H9 (cell line): ENCODE measurements around the gene APRT. TPM values are rescaled to one million over a fixed set of nuclear protein-coding genes. Genes with fewer than 3 reads are reported as not detected.
A peak's percentile ranks its signal among the peaks of the same experiment; 100 is the strongest.

ENCODE experiments used
- DNase-seq: peaks from one replicate; pipeline ENCODE4 v3.0.0-alpha.2; 2017
- H2AFZ ChIP-seq: one replicate; pipeline ENCODE4 v1.6.1; 2013; ENCODE audit warnings: mild to moderate bottlenecking, low read length, control low read depth, moderate library complexity
- H2AK5ac ChIP-seq: 2 replicates; pipeline ENCODE4 v1.6.1; 2013; ENCODE audit warnings: low read length, control low read depth, mixed read lengths; ENCODE audit not compliant: insufficient read length
- H2BK120ac ChIP-seq: one replicate; pipeline ENCODE4 v1.6.1; 2013; ENCODE audit warnings: low read depth, mild to moderate bottlenecking, low read length, control low read depth, inconsistent platforms; ENCODE audit not compliant: poor library complexity, severe bottlenecking
- H2BK12ac ChIP-seq: 2 replicates; pipeline ENCODE4 v1.6.1; 2013; ENCODE audit warnings: low read length, control low read depth, mixed read lengths, low read depth; ENCODE audit not compliant: insufficient read length
- H2BK15ac ChIP-seq: 2 replicates; pipeline ENCODE4 v1.6.1; 2013; ENCODE audit warnings: low read depth, low read length, control low read depth
- H2BK20ac ChIP-seq: one replicate; pipeline ENCODE4 v1.6.1; 2013; ENCODE audit warnings: low read depth, mild to moderate bottlenecking, low read length, control low read depth, inconsistent platforms; ENCODE audit not compliant: poor library complexity, severe bottlenecking
- H2BK5ac ChIP-seq: 2 replicates; pipeline ENCODE4 v1.6.1; 2013; ENCODE audit warnings: low read length, control low read depth, mixed read lengths; ENCODE audit not compliant: insufficient read length
- H3K14ac ChIP-seq: 2 replicates; pipeline ENCODE4 v1.6.1; 2013; ENCODE audit warnings: low read length, control low read depth; ENCODE audit not compliant: insufficient read depth
- H3K18ac ChIP-seq: 2 replicates; pipeline ENCODE4 v1.6.1; 2013; ENCODE audit warnings: low read depth, mild to moderate bottlenecking, mixed read lengths, low read length, control low read depth; ENCODE audit not compliant: insufficient read length
- H3K23ac ChIP-seq: 2 replicates; pipeline ENCODE4 v1.6.1; 2013; ENCODE audit warnings: low read length, control low read depth, mixed read lengths, low read depth; ENCODE audit not compliant: insufficient read length
- H3K23me2 ChIP-seq: 2 replicates; pipeline ENCODE4 v1.6.1; 2013; ENCODE audit warnings: low read depth, mild to moderate bottlenecking, mixed read lengths, low read length, control low read depth; ENCODE audit not compliant: insufficient read length, poor library complexity, severe bottlenecking
- H3K27ac ChIP-seq: 2 replicates; pipeline ENCODE4 v1.5.1; 2013; ENCODE audit warnings: low read length, control low read depth, mixed read lengths, low read depth; ENCODE audit not compliant: insufficient read length
- H3K27me3 ChIP-seq: 2 replicates; pipeline ENCODE4 v1.6.1; 2013; ENCODE audit warnings: low read length, control low read depth, inconsistent platforms; ENCODE audit not compliant: insufficient read depth
- H3K4ac ChIP-seq: 2 replicates; pipeline ENCODE4 v1.6.1; 2013; ENCODE audit warnings: low read depth, mild to moderate bottlenecking, control low read depth, inconsistent platforms, low read length, moderate library complexity
- H3K4me1 ChIP-seq: 2 replicates; pipeline ENCODE4 v1.6.1; 2013; ENCODE audit warnings: low read length, control low read depth, inconsistent platforms; ENCODE audit not compliant: insufficient read depth
- H3K4me2 ChIP-seq: 2 replicates; pipeline ENCODE4 v1.6.1; 2013; ENCODE audit warnings: low read length, control low read depth, mixed read lengths; ENCODE audit not compliant: insufficient read length, insufficient read depth
- H3K56ac ChIP-seq: 2 replicates; pipeline ENCODE4 v1.6.1; 2013; ENCODE audit warnings: low read depth, mild to moderate bottlenecking, mixed read lengths, low read length, control low read depth; ENCODE audit not compliant: insufficient read length
- H3K79me1 ChIP-seq: 2 replicates; pipeline ENCODE4 v1.6.1; 2013; ENCODE audit warnings: low read depth, mild to moderate bottlenecking, moderate library complexity, low read length, control low read depth, inconsistent platforms; ENCODE audit not compliant: insufficient read depth, poor library complexity, severe bottlenecking
- H3K79me2 ChIP-seq: 2 replicates; pipeline ENCODE4 v1.6.1; 2013; ENCODE audit warnings: low read length, control low read depth, inconsistent platforms; ENCODE audit not compliant: insufficient read depth
- H3K9ac ChIP-seq: 2 replicates; pipeline ENCODE4 v1.6.1; 2013; ENCODE audit warnings: low read length, control low read depth, mixed read lengths; ENCODE audit not compliant: insufficient read length; ENCODE audit errors: extremely low read depth
- H3K9me3 ChIP-seq: one replicate; pipeline ENCODE4 v1.6.1; 2013; ENCODE audit warnings: low read depth, low read length, inconsistent platforms; ENCODE audit not compliant: control insufficient read depth
- H3T11ph ChIP-seq: one replicate; pipeline ENCODE4 v1.6.1; 2013; ENCODE audit warnings: mild to moderate bottlenecking, low read length, control low read depth, inconsistent platforms
- H4K20me1 ChIP-seq: one replicate; pipeline ENCODE4 v1.6.1; 2013; ENCODE audit not compliant: control insufficient read depth, insufficient read length, insufficient read depth
- H4K5ac ChIP-seq: 2 replicates; pipeline ENCODE4 v1.6.1; 2013; ENCODE audit warnings: low read depth, mild to moderate bottlenecking, mixed read lengths, low read length, control low read depth; ENCODE audit not compliant: insufficient read length
- H4K8ac ChIP-seq: replicated peaks from 2 replicates; pipeline ENCODE4 v1.6.1; 2013; ENCODE audit warnings: low read length, control low read depth, mixed read lengths, low read depth; ENCODE audit not compliant: insufficient read length
- H4K91ac ChIP-seq: 2 replicates; pipeline ENCODE4 v1.6.1; 2013; ENCODE audit warnings: low read depth, mild to moderate bottlenecking, moderate library complexity, mixed read lengths, low read length, control low read depth; ENCODE audit not compliant: insufficient read length
- H3K27ac Mint-ChIP-seq, 3 experiments: 2 replicates in 2 of 3; 3 replicates in 1 of 3; pipeline ENCODE4 v1.8.0; 2020 to 2021; ENCODE audit warnings: mixed read lengths in 3 of 3, mild to moderate bottlenecking in 1 of 3, moderate library complexity in 1 of 3
- H3K27me3 Mint-ChIP-seq: 2 replicates; pipeline ENCODE4 v1.8.0; 2021; ENCODE audit warnings: low read depth, mild to moderate bottlenecking, moderate library complexity, mixed read lengths
- H3K36me3 Mint-ChIP-seq, 3 experiments: 2 replicates in 2 of 3; 3 replicates in 1 of 3; pipeline ENCODE4 v1.8.0; 2020 to 2021; ENCODE audit warnings: low read depth in 3 of 3, mixed read lengths in 3 of 3; ENCODE audit not compliant: insufficient read depth in 1 of 3
- H3K4me1 Mint-ChIP-seq, 2 experiments: 2 replicates each; pipeline ENCODE4 v1.8.0; 2020; ENCODE audit warnings: mixed read lengths in 2 of 2
- H3K4me3 Mint-ChIP-seq, 2 experiments: 2 replicates in 1 of 2; 3 replicates in 1 of 2; pipeline ENCODE4 v1.8.0; 2020 to 2021; ENCODE audit warnings: mild to moderate bottlenecking in 2 of 2, mixed read lengths in 2 of 2, moderate library complexity in 1 of 2
- H3K9me3 Mint-ChIP-seq, 2 experiments: 2 replicates in 1 of 2; 3 replicates in 1 of 2; pipeline ENCODE4 v1.8.0; 2020; ENCODE audit warnings: mild to moderate bottlenecking in 2 of 2, mixed read lengths in 2 of 2, moderate library complexity in 1 of 2
- CTCF ChIP-seq: fragments of 200-600 bp; sonication (generic); conservative IDR thresholded peaks from 3 replicates; pipeline ENCODE4 v1.8.0; 2021; ENCODE audit warnings: antibody characterized with exemption, mild to moderate bottlenecking
- WGBS: extraction: QIAGEN DNeasy Blood & Tissue Kit; methylation state at CpG from one replicate; pipeline ENCODE4 v1.1.7; 2013; ENCODE audit warnings: missing lambda C conversion rate, low lambda C conversion rate, mixed read lengths; ENCODE audit not compliant: insufficient read length; ENCODE audit errors: extremely low coverage; 5-methylcytosine and 5-hydroxymethylcytosine counted together
- total RNA-seq: library from RNA; stranded (reverse); gene quantifications from 2 replicates; pipeline ENCODE4 v1.2.1, GENCODE V29; 2021

APRT gene
- total RNA-seq, 1 experiment from 2014 or later, result 246 TPM

GRCh38 chr16:88783391-88784073, 28.2 kb downstream of the APRT start:
- peaks cover 4% of the 10 kb centered on the region; the same call in 1 of the 2 replicates for H3K79me2 ChIP-seq
- H3K23ac ChIP-seq, result no peak overlapping the region
- no peak overlapping the region; the same call in 1 of the 2 replicates for H3K14ac ChIP-seq
- no peak overlapping the region for H2BK5ac ChIP-seq
- no peaks in the 10 kb centered on the region for H3K27me3 ChIP-seq
- no peak overlapping the region for H3K56ac ChIP-seq
- H3K4me2 ChIP-seq, result peak overlapping the region; percentile 28
- H3K79me1 ChIP-seq, result no peaks in the 10 kb centered on the region
- peak overlapping the region in 1 of 3 experiments; percentile 30; a peak in 2 of 7 replicates for H3K27ac Mint-ChIP-seq
- peaks cover 10% of the 10 kb centered on the region for H3K23me2 ChIP-seq
- H3K4me1 Mint-ChIP-seq, result peaks cover 20 to 21% of the 10 kb centered on the region in 2 experiments
- no peak overlapping the region for H3K4ac ChIP-seq
- no peak overlapping the region for H2BK120ac ChIP-seq
- no peaks in the 10 kb centered on the region for H3K9me3 ChIP-seq
- H2BK20ac ChIP-seq, result no peak overlapping the region
- H2BK12ac ChIP-seq, result no peak overlapping the region
- H2AFZ ChIP-seq, result no peak overlapping the region
- no peaks in the 10 kb centered on the region for H3K36me3 Mint-ChIP-seq
- no peaks in the 10 kb centered on the region for H3K4me1 ChIP-seq
- peaks cover 6% of the 10 kb centered on the region; the same call in 1 of the 2 replicates for H3K27me3 Mint-ChIP-seq
- no peak overlapping the region for H2BK15ac ChIP-seq
- TF ChIP-seq CTCF, result no peak
- H3K27ac ChIP-seq, result no peak overlapping the region
- no peak overlapping the region for H3T11ph ChIP-seq
- no peaks in the 10 kb centered on the region for H3K9me3 Mint-ChIP-seq
- no peak overlapping the region for H3K9ac ChIP-seq
- no peak for DNase-seq
- H4K91ac ChIP-seq, result no peak overlapping the region
- H3K18ac ChIP-seq, result no peak overlapping the region
- peak overlapping the region; percentile 46 to 73 for H3K4me3 Mint-ChIP-seq
- H4K8ac ChIP-seq, result no peak overlapping the region
- no peak overlapping the region for H4K5ac ChIP-seq
- WGBS, result no CpG with 5 or more reads among the region's 27 CpGs
- peaks cover 2% of the 10 kb centered on the region for H4K20me1 ChIP-seq
- no peak overlapping the region for H2AK5ac ChIP-seq
